K562 (cell line): Measurements from ENCODE around the gene DPEP2. TPM values are rescaled to one million over a fixed set of nuclear protein-coding genes. Genes with fewer than 3 reads are reported as not detected.

Experiments used
- C11orf30 ChIP-seq: fragments of 450-650 bp; IDR thresholded peaks from 2 replicates; pipeline ENCODE4 v1.6.1; 2016; ENCODE audit warnings: low read depth, mild to moderate bottlenecking
- EP400 ChIP-seq: fragments of 450-650 bp; IDR thresholded peaks from 2 replicates; pipeline ENCODE4 v1.6.1; 2017; ENCODE audit warnings: antibody characterized with exemption, mild to moderate bottlenecking, moderate library complexity
- KDM4B ChIP-seq, 2 experiments: fragments of 450-650 bp in 1 of 2; sonication (generic) in 1 of 2; IDR thresholded peaks; 2 replicates each; pipeline ENCODE4 v1.6.1; 2016 to 2017; ENCODE audit warnings: borderline replicate concordance in 2 of 2, antibody characterized with exemption in 1 of 2, low read depth in 1 of 2, mild to moderate bottlenecking in 1 of 2
- MAFG ChIP-seq: fragments of 450-650 bp; conservative IDR thresholded peaks from 2 replicates; pipeline ENCODE4 v1.6.1; 2016; ENCODE audit warnings: missing genetic modification characterization, missing compliant biosample characterization
- MEF2A ChIP-seq: IDR thresholded peaks from 2 replicates; pipeline ENCODE4 v1.6.1; 2011; ENCODE audit warnings: low read depth, mild to moderate bottlenecking, low read length, moderate library complexity; ENCODE audit not compliant: control insufficient read depth
- NR3C1 ChIP-seq: sonication (generic); formaldehyde crosslinking; IDR thresholded peaks from 2 replicates; pipeline ENCODE4 v1.8.1; 2022; ENCODE audit warnings: missing genetic modification reagents
- POU5F1 ChIP-seq: fragments of 150-350 bp; IDR thresholded peaks from 2 replicates; pipeline ENCODE4 v1.6.1; 2014; ENCODE audit warnings: borderline replicate concordance, low read length, low read depth, mild to moderate bottlenecking; ENCODE audit not compliant: partially characterized antibody
- SMAD1 ChIP-seq: fragments of 150-350 bp; IDR thresholded peaks from 2 replicates; pipeline ENCODE4 v1.6.1; 2014; ENCODE audit warnings: low read length, low read depth; ENCODE audit not compliant: partially characterized antibody
- SMAD2 ChIP-seq: fragments of 150-350 bp; IDR thresholded peaks from 2 replicates; pipeline ENCODE4 v1.6.1; 2014; ENCODE audit warnings: low read depth, mild to moderate bottlenecking, low read length
- STAT5B ChIP-seq: fragments of 250-450 bp; sonication (Bioruptor Pico); IDR thresholded peaks from 2 replicates; pipeline ENCODE4 v1.8.0; 2021; ENCODE audit warnings: mild to moderate bottlenecking, inconsistent platforms
- TEAD2 ChIP-seq: fragments of 450-650 bp; IDR thresholded peaks from 2 replicates; pipeline ENCODE4 v1.6.1; 2016; ENCODE audit warnings: missing genetic modification characterization, control low read depth, missing compliant biosample characterization
- ZC3H8 ChIP-seq: fragments of 450-650 bp; IDR thresholded peaks from 2 replicates; pipeline ENCODE4 v1.6.1; 2017
- ZFP1 ChIP-seq: fragments of 450-650 bp; formaldehyde crosslinking; IDR thresholded peaks from 2 replicates; pipeline ENCODE4 v1.4.0; 2020; ENCODE audit warnings: mild to moderate bottlenecking, mixed read lengths
- ZNF3 ChIP-seq: fragments of 250-450 bp; sonication (Bioruptor Pico); IDR thresholded peaks from 2 replicates; pipeline ENCODE4 v1.5.0; 2021; ENCODE audit warnings: mild to moderate bottlenecking, moderate library complexity
- ZNF77 ChIP-seq: fragments of 250-450 bp; sonication (Bioruptor Pico); IDR thresholded peaks from 2 replicates; pipeline ENCODE4 v1.5.0; 2020
- polyA plus RNA-seq, 8 experiments: library from polyadenylated mRNA; depleted of rRNA in 4 of 8; stranded (reverse) in 5 of 8; unstranded in 3 of 8; fragments of >200 nt; fragmentation: Nextera tagmentation in 2 of 8; fragmentation: Illumina TruSeq in 1 of 8; extraction: Ambion mirVana in 2 of 8; extraction: Trizol in 1 of 8; gene quantifications; 2 replicates each; pipeline versions ENCODE4 v1.2.1 to v1.2.3, GENCODE V29; 2011 to 2014; ENCODE audit warnings: inconsistent platforms in 1 of 8, missing spikeins in 1 of 8
- total RNA-seq, 7 experiments: library from RNA; depleted of rRNA in 6 of 7; stranded (reverse); fragments of >200 nt in 6 of 7; fragmentation: Illumina TruSeq in 2 of 7; extraction: Trizol in 2 of 7; gene quantifications; 2 replicates each; pipeline versions ENCODE4 v1.2.1 to v1.2.3, GENCODE V29; 2011 to 2021; ENCODE audit warnings: low replicate concordance in 1 of 7
- TF ChIP-seq, protein P1 (sequence below): fragments of 250-450 bp; sonication (Bioruptor Pico); IDR thresholded peaks from 2 replicates; pipeline ENCODE4 v1.6.1; 2021; ENCODE audit warnings: mild to moderate bottlenecking
- TF ChIP-seq, protein P2 (sequence below), 2 experiments: IDR thresholded peaks; 2 replicates each; pipeline ENCODE4 v1.6.1; 2012; ENCODE audit warnings: improper control_type of control experiment in 2 of 2, low read depth in 2 of 2, low read length in 2 of 2, borderline replicate concordance in 1 of 2
- TF ChIP-seq, protein P3 (sequence below): sonication (generic); formaldehyde crosslinking; IDR thresholded peaks from 2 replicates; pipeline ENCODE4 v1.8.0; 2022; ENCODE audit warnings: mild to moderate bottlenecking, missing genetic modification reagents, borderline replicate concordance
- TF ChIP-seq, protein P4 (sequence below), 2 experiments: fragments of 450-650 bp in 1 of 2; sonication (generic) in 1 of 2; formaldehyde crosslinking; conservative IDR thresholded peaks; 2 replicates each; pipeline versions ENCODE4 v1.4.0 to v1.8.1; 2020 to 2022; ENCODE audit warnings: mild to moderate bottlenecking in 1 of 2, missing genetic modification reagents in 1 of 2
- TF ChIP-seq, protein P5 (sequence below): sonication (generic); formaldehyde crosslinking; IDR thresholded peaks from 2 replicates; pipeline ENCODE4 v1.8.0; 2022; ENCODE audit warnings: mild to moderate bottlenecking, low read depth, missing genetic modification reagents

The DPEP2 gene
- total and polyA plus RNA-seq, 9 of the 15 experiments (the other 6 are each of a cell fraction or from before 2014, with no cell fraction given), result 0.14 to 1.2 (median 0.38) TPM

DNA sequence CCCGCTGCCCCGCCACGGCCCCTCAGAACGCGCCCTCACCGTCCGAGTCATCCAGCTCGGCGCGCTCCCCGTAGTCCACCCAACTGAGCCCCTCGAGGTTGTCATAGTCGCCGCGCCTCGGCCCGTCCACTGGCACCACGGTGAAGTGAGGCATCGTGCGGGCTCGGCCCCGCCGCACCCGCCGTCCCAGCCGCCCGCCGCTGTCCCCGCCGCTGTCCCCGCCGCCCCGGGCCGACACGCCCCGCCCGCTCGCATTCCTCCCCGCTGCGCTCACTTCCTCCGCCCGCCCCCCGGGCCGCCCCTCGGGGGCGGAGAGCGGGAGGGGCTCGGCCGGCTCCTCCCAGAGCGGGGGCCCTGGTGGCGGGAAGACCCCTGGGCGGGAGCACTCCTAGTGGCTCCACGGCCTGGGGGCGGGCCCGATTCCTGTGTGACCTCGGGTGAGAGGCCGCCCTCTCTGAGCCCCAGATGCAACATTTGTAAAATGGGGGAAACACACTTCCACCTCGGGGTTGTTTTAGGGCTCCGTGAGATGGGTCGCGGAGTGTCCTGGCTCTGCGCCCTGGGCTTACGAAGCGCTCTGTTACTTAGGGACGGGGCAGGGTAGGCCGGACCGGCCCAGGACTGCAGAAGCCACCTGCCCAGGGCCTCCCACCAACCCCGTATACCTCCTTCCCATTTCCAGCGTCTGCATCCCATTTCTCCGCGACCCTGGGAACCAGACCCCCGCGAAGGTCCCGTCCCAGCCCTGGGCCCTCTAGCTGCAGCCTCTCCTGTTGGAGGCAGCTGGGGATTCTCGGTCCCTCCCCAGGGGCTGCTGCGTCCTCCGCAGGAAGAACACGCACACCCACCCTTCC, 30.7 kb downstream of the DPEP2 start, which contains the start of gene SLC12A4 (continued):
- TF ChIP-seq TEAD2 (tag), result no peak
- TF ChIP-seq, protein P1, sequence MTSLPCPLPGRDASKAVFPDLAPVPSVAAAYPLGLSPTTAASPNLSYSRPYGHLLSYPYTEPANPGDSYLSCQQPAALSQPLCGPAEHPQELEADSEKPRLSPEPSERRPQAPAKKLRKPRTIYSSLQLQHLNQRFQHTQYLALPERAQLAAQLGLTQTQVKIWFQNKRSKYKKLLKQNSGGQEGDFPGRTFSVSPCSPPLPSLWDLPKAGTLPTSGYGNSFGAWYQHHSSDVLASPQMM (CRISPR knock-in tag), result no peak
- no peak for TF ChIP-seq SMAD1
- TF ChIP-seq NR3C1 (CRISPR knock-in tag), result no peak
- TF ChIP-seq ZC3H8, result no peak
- no peak for TF ChIP-seq ZFP1 (CRISPR knock-in tag)
- TF ChIP-seq SMAD2, result no peak
- TF ChIP-seq STAT5B (CRISPR knock-in tag), result no peak
- TF ChIP-seq EP400, result peak; percentile 27; the same call in 1 of the 2 replicates
- no peak for TF ChIP-seq MEF2A
- TF ChIP-seq POU5F1, result no peak
- TF ChIP-seq, protein P2, sequence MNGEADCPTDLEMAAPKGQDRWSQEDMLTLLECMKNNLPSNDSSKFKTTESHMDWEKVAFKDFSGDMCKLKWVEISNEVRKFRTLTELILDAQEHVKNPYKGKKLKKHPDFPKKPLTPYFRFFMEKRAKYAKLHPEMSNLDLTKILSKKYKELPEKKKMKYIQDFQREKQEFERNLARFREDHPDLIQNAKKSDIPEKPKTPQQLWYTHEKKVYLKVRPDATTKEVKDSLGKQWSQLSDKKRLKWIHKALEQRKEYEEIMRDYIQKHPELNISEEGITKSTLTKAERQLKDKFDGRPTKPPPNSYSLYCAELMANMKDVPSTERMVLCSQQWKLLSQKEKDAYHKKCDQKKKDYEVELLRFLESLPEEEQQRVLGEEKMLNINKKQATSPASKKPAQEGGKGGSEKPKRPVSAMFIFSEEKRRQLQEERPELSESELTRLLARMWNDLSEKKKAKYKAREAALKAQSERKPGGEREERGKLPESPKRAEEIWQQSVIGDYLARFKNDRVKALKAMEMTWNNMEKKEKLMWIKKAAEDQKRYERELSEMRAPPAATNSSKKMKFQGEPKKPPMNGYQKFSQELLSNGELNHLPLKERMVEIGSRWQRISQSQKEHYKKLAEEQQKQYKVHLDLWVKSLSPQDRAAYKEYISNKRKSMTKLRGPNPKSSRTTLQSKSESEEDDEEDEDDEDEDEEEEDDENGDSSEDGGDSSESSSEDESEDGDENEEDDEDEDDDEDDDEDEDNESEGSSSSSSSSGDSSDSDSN (IDR thresholded peaks at IDR 0.05; ENCODE audit: borderline replicate concordance in 1 of 2, low read depth in 2 of 2, low read length in 2 of 2), result 0 out of 4 replicates have a peak, but pooled peaks of 1 of the 2 experiments have one; percentile 32
- TF ChIP-seq ZNF77 (CRISPR knock-in tag), result no peak
- TF ChIP-seq, protein P3, sequence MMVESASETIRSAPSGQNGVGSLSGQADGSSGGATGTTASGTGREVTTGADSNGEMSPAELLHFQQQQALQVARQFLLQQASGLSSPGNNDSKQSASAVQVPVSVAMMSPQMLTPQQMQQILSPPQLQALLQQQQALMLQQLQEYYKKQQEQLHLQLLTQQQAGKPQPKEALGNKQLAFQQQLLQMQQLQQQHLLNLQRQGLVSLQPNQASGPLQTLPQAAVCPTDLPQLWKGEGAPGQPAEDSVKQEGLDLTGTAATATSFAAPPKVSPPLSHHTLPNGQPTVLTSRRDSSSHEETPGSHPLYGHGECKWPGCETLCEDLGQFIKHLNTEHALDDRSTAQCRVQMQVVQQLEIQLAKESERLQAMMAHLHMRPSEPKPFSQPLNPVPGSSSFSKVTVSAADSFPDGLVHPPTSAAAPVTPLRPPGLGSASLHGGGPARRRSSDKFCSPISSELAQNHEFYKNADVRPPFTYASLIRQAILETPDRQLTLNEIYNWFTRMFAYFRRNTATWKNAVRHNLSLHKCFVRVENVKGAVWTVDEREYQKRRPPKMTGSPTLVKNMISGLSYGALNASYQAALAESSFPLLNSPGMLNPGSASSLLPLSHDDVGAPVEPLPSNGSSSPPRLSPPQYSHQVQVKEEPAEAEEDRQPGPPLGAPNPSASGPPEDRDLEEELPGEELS (CRISPR knock-in tag), result no peak
- TF ChIP-seq, protein P4, sequence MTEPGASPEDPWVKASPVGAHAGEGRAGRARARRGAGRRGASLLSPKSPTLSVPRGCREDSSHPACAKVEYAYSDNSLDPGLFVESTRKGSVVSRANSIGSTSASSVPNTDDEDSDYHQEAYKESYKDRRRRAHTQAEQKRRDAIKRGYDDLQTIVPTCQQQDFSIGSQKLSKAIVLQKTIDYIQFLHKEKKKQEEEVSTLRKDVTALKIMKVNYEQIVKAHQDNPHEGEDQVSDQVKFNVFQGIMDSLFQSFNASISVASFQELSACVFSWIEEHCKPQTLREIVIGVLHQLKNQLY (CRISPR knock-in tag; conservative IDR thresholded peaks at IDR 0.05), result no peak
- TF ChIP-seq ZNF3 (CRISPR knock-in tag), result no peak
- no peak for TF ChIP-seq C11orf30
- no peak for TF ChIP-seq MAFG (tag)
- TF ChIP-seq, protein P5, sequence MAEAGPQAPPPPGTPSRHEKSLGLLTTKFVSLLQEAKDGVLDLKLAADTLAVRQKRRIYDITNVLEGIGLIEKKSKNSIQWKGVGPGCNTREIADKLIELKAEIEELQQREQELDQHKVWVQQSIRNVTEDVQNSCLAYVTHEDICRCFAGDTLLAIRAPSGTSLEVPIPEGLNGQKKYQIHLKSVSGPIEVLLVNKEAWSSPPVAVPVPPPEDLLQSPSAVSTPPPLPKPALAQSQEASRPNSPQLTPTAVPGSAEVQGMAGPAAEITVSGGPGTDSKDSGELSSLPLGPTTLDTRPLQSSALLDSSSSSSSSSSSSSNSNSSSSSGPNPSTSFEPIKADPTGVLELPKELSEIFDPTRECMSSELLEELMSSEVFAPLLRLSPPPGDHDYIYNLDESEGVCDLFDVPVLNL (CRISPR knock-in tag), result 0 out of 2 replicates have a peak, but pooled peaks have one; percentile 24
- no peak for TF ChIP-seq KDM4B (IDR thresholded peaks at IDR 0.05; ENCODE audit: borderline replicate concordance in 2 of 2, low read depth in 1 of 2)
